Astrocyte (in vitro differentiated cells and primary cell): ENCODE measurements around the gene SHC4. TPM values are rescaled to one million over a fixed set of nuclear protein-coding genes. Genes with fewer than 3 reads are reported as not detected.

Source experiments
- DNase-seq: peaks from one replicate; pipeline ENCODE4 v3.0.0-alpha.2; 2010; ENCODE audit warnings: low read depth
- FAIRE-seq: peaks from 2 replicates; lab custom pipeline; 2011; peaks lifted over from hg19 to GRCh38; lab: Jason Lieb, UNC
- H2AFZ ChIP-seq: 2 replicates; pipeline ENCODE4 v1.6.0; 2012; ENCODE audit warnings: low read depth, low read length, inconsistent platforms
- H3K27ac ChIP-seq: 2 replicates; pipeline ENCODE4 v1.5.1; 2011; ENCODE audit warnings: low read depth, low read length, inconsistent platforms
- H3K27me3 ChIP-seq: 2 replicates; pipeline ENCODE4 v1.6.0; 2011; ENCODE audit warnings: low read length, inconsistent platforms; ENCODE audit not compliant: insufficient read depth
- H3K36me3 ChIP-seq: 2 replicates; pipeline ENCODE4 v1.5.1; 2011; ENCODE audit warnings: low read length, inconsistent platforms; ENCODE audit not compliant: insufficient read depth
- H3K4me1 ChIP-seq: 2 replicates; pipeline ENCODE4 v1.5.1; 2011; ENCODE audit warnings: low read length, inconsistent platforms; ENCODE audit not compliant: insufficient read depth
- H3K4me2 ChIP-seq: 2 replicates; pipeline ENCODE4 v1.6.0; 2012; ENCODE audit warnings: low read length, inconsistent platforms
- H3K4me3 ChIP-seq: 2 replicates; pipeline ENCODE4 v1.5.1; 2011; ENCODE audit warnings: low read depth, mild to moderate bottlenecking, low read length, inconsistent platforms; ENCODE audit not compliant: insufficient read depth
- H3K79me2 ChIP-seq: 2 replicates; pipeline ENCODE4 v1.6.0; 2012; ENCODE audit warnings: mild to moderate bottlenecking, low read length, inconsistent platforms; ENCODE audit not compliant: insufficient read depth
- H3K9ac ChIP-seq: 2 replicates; pipeline ENCODE4 v1.6.0; 2012; ENCODE audit warnings: mild to moderate bottlenecking, low read length, inconsistent platforms
- H3K9me3 ChIP-seq: 2 replicates; pipeline ENCODE4 v1.5.1; 2012; ENCODE audit warnings: low read depth, mild to moderate bottlenecking, low read length, inconsistent platforms; ENCODE audit not compliant: insufficient read depth
- H4K20me1 ChIP-seq: 2 replicates; pipeline ENCODE4 v1.6.0; 2012; ENCODE audit warnings: low read length, inconsistent platforms; ENCODE audit not compliant: insufficient read depth
- H3K27ac Mint-ChIP-seq: one replicate; pipeline ENCODE4 v1.8.0; 2021; ENCODE audit warnings: mild to moderate bottlenecking, mixed read lengths; ENCODE audit not compliant: unreplicated experiment
- H3K27me3 Mint-ChIP-seq: one replicate; pipeline ENCODE4 v1.8.0; 2021; ENCODE audit warnings: low read depth, mixed read lengths; ENCODE audit not compliant: unreplicated experiment
- H3K36me3 Mint-ChIP-seq: one replicate; pipeline ENCODE4 v1.8.0; 2021; ENCODE audit warnings: low read depth, mixed read lengths; ENCODE audit not compliant: unreplicated experiment
- H3K4me1 Mint-ChIP-seq: one replicate; pipeline ENCODE4 v1.8.0; 2021; ENCODE audit warnings: low read depth, mixed read lengths; ENCODE audit not compliant: unreplicated experiment
- H3K4me3 Mint-ChIP-seq: one replicate; pipeline ENCODE4 v1.8.0; 2021; ENCODE audit warnings: mild to moderate bottlenecking, moderate library complexity, mixed read lengths; ENCODE audit not compliant: unreplicated experiment
- H3K9me3 Mint-ChIP-seq: one replicate; pipeline ENCODE4 v1.8.0; 2021; ENCODE audit warnings: mild to moderate bottlenecking, mixed read lengths; ENCODE audit not compliant: unreplicated experiment
- CTCF ChIP-seq: IDR thresholded peaks from 2 replicates; pipeline ENCODE4 v1.5.1; 2011; ENCODE audit warnings: low read depth, mild to moderate bottlenecking, inconsistent platforms, low read length, moderate library complexity; ENCODE audit not compliant: insufficient read depth
- EZH2 ChIP-seq: IDR thresholded peaks from 2 replicates; pipeline ENCODE4 v1.6.1; 2012; ENCODE audit warnings: mild to moderate bottlenecking, low read length, inconsistent platforms; ENCODE audit not compliant: insufficient read depth
- total RNA-seq: library from RNA; stranded (reverse); gene quantifications from 2 replicates; pipeline ENCODE4 v1.2.1, GENCODE V29; 2021

Gene SHC4
- total RNA-seq, 1 donor from 2014 or later: 2.7 TPM

GRCh38 chr15:48832648-48833047 lies 131.1 kb downstream of the SHC4 start:
- Mint-ChIP-seq H3K27ac (no peak overlapping the region), H3K4me1 (no peaks in the 10 kb centered on the region), H3K4me3 (no peak overlapping the region), H3K9me3 (peaks cover 15% of the 10 kb centered on the region), H3K36me3 (peaks cover 16% of the 10 kb centered on the region), H3K27me3 (no peaks in the 10 kb centered on the region)
- DNase-seq (no peak), FAIRE-seq (no peak)
- H2AFZ ChIP-seq: no peak overlapping the region
- no peak overlapping the region for H3K4me3 ChIP-seq
- TF ChIP-seq EZH2 (no peak), CTCF (no peak)
- no peak overlapping the region for H3K9ac ChIP-seq
- no peak overlapping the region for H3K27ac ChIP-seq
- H4K20me1 ChIP-seq: no peaks in the 10 kb centered on the region
- H3K79me2 ChIP-seq: no peaks in the 10 kb centered on the region
- no peaks in the 10 kb centered on the region for H3K4me1 ChIP-seq
- no peak overlapping the region for H3K4me2 ChIP-seq
- no peaks in the 10 kb centered on the region for H3K27me3 ChIP-seq
- H3K36me3 ChIP-seq: no peaks in the 10 kb centered on the region
- H3K9me3 ChIP-seq: no peaks in the 10 kb centered on the region

- Histone ChIP-seq H3K36me3 (no peaks in the 10 kb centered on the region), H3K9ac (no peak overlapping the region), H2AFZ (no peak overlapping the region), H4K20me1 (no peaks in the 10 kb centered on the region), H3K4me2 (no peak overlapping the region), H3K4me1 (no peaks in the 10 kb centered on the region), H3K27ac (no peak overlapping the region), H3K79me2 (no peaks in the 10 kb centered on the region), H3K4me3 (no peak overlapping the region), H3K27me3 (no peaks in the 10 kb centered on the region), H3K9me3 (no peaks in the 10 kb centered on the region)
- Mint-ChIP-seq H3K4me3 (no peak overlapping the region), H3K4me1 (peaks cover 1% of the 10 kb centered on the region), H3K36me3 (peaks cover 16% of the 10 kb centered on the region), H3K27ac (no peak overlapping the region), H3K9me3 (peaks cover 13% of the 10 kb centered on the region), H3K27me3 (no peaks in the 10 kb centered on the region)
- FAIRE-seq (no peak), DNase-seq (no peak)
- TF ChIP-seq CTCF: no peak
- no peak for TF ChIP-seq EZH2
These were observed 134.8 kb downstream of the SHC4 start for GRCh38 chr15:48828906-48829305.

GRCh38 chr15:48828471-48828870 lies 135.2 kb downstream of the SHC4 start:
- no peak for FAIRE-seq
- H3K27me3 Mint-ChIP-seq: no peaks in the 10 kb centered on the region
- Histone ChIP-seq H3K79me2 (no peaks in the 10 kb centered on the region), H3K9me3 (no peaks in the 10 kb centered on the region), H3K27ac (no peak overlapping the region), H3K4me3 (no peak overlapping the region), H3K27me3 (no peaks in the 10 kb centered on the region), H3K4me1 (no peaks in the 10 kb centered on the region), H3K36me3 (no peaks in the 10 kb centered on the region), H3K9ac (no peak overlapping the region), H2AFZ (no peak overlapping the region), H4K20me1 (no peaks in the 10 kb centered on the region), H3K4me2 (no peak overlapping the region)
- no peak overlapping the region for H3K4me3 Mint-ChIP-seq
- no peak overlapping the region for H3K27ac Mint-ChIP-seq
- H3K36me3 Mint-ChIP-seq: peaks cover 13% of the 10 kb centered on the region
- no peak for DNase-seq
- H3K9me3 Mint-ChIP-seq: peaks cover 9% of the 10 kb centered on the region
- TF ChIP-seq EZH2: no peak
- no peak for TF ChIP-seq CTCF
- peaks cover 6% of the 10 kb centered on the region for H3K4me1 Mint-ChIP-seq
